B cell (primary cell): ENCODE measurements around the gene GMPPA. TPM values are rescaled to one million over a fixed set of nuclear protein-coding genes. Genes with fewer than 3 reads are reported as not detected.

Experiments
- ATAC-seq: fragments of 200-7000 bp; cut with Tn5 transposase; one replicate; pipeline ENCODE4 v1.10.0; 2021; ENCODE audit warnings: low read depth, mild to moderate bottlenecking, moderate number of reproducible peaks, moderate library complexity
- CTCF ChIA-PET: fragments of 350-600 bp; sonication (Branson Sonifier 250); formaldehyde crosslinking; loops from one replicate; lab custom pipeline; 2021; ENCODE audit warnings: antibody characterized with exemption, inconsistent platforms; lab: Charles Lee
- POLR2A ChIA-PET: fragments of 350-600 bp; sonication (Branson Sonifier 250); formaldehyde crosslinking; loops from one replicate; lab custom pipeline; 2021; ENCODE audit warnings: antibody characterized with exemption; lab: Charles Lee
- DNase-seq: peaks from one replicate; pipeline ENCODE4 v3.0.0; 2013
- H2AFZ ChIP-seq: 2 replicates; pipeline ENCODE4 v1.6.1; 2012; ENCODE audit warnings: mild to moderate bottlenecking, low read depth, low read length; ENCODE audit not compliant: insufficient read depth, poor library complexity, severe bottlenecking
- H3K27ac ChIP-seq, 2 donors: 1 replicate in 1 of 2; 2 replicates in 1 of 2; pipeline ENCODE4 v1.5.1; 2012 to 2013; ENCODE audit warnings: low read length in 2 of 2, mild to moderate bottlenecking in 2 of 2, moderate library complexity in 1 of 2
- H3K27me3 ChIP-seq, 4 experiments: fragments of 200-600 bp in 1 of 4; sonication (generic) in 1 of 4; replicated peaks in 1 of 4; 1 replicate in 2 of 4; 2 replicates in 2 of 4; pipeline versions ENCODE4 v1.6.1 to v1.7.0; 2013 to 2016; ENCODE audit warnings: low read length in 3 of 4, mild to moderate bottlenecking in 2 of 4, mixed read lengths in 1 of 4, moderate library complexity in 1 of 4; ENCODE audit not compliant: insufficient read depth in 4 of 4, control insufficient read depth in 3 of 4; ENCODE audit errors: control extremely low read depth in 1 of 4
- H3K36me3 ChIP-seq, 2 experiments: replicated peaks in 1 of 2; 1 replicate in 1 of 2; 2 replicates in 1 of 2; pipeline versions ENCODE4 v1.6.1 to v1.7.1; 2013; ENCODE audit warnings: low read length in 1 of 2; ENCODE audit not compliant: insufficient read depth in 2 of 2, control insufficient read depth in 1 of 2; ENCODE audit errors: control extremely low read depth in 1 of 2, extremely low read depth in 1 of 2
- H3K4me1 ChIP-seq, 2 donors: fragments of 200-600 bp in 1 of 2; sonication (generic) in 1 of 2; 1 replicate in 1 of 2; 2 replicates in 1 of 2; pipeline versions ENCODE4 v1.5.1 to v1.6.1; 2013 to 2017; ENCODE audit warnings: low read length in 2 of 2; ENCODE audit not compliant: control insufficient read depth in 2 of 2, insufficient read depth in 2 of 2
- H3K4me2 ChIP-seq: replicated peaks from 2 replicates; pipeline ENCODE3; 2012; ENCODE audit warnings: mild to moderate bottlenecking, low read depth, low read length; ENCODE audit not compliant: poor library complexity, severe bottlenecking
- H3K4me3 ChIP-seq, 5 experiments: fragments of 200-600 bp in 1 of 5; sonication (generic) in 1 of 5; 1 replicate in 3 of 5; 2 replicates in 2 of 5; pipeline versions ENCODE4 v1.5.1 to v1.7.0; 2011 to 2016; ENCODE audit warnings: low read length in 4 of 5, mild to moderate bottlenecking in 4 of 5, low read depth in 2 of 5, control low read depth in 1 of 5, moderate library complexity in 1 of 5; ENCODE audit not compliant: insufficient read depth in 1 of 5; ENCODE audit errors: control extremely low read depth in 1 of 5, extremely low read depth in 1 of 5
- H3K79me2 ChIP-seq: fragments of 200-600 bp; sonication (generic); one replicate; pipeline ENCODE4 v1.6.0; 2016; ENCODE audit warnings: low read length; ENCODE audit not compliant: control insufficient read depth, insufficient read depth
- H3K9ac ChIP-seq: fragments of 200-600 bp; sonication (generic); 2 replicates; pipeline ENCODE4 v1.6.1; 2017; ENCODE audit warnings: mild to moderate bottlenecking, low read length, moderate library complexity
- H3K9me3 ChIP-seq, 3 donors: one replicate each; pipeline versions ENCODE4 v1.6.1 to v1.7.1; 2013; ENCODE audit warnings: low read length in 2 of 3; ENCODE audit not compliant: control insufficient read depth in 2 of 3, insufficient read depth in 1 of 3; ENCODE audit errors: control extremely low read depth in 1 of 3
- H4K20me1 ChIP-seq: 2 replicates; pipeline ENCODE4 v1.6.0; 2012; ENCODE audit warnings: mild to moderate bottlenecking, low read length; ENCODE audit not compliant: insufficient read depth, control insufficient read depth, poor library complexity, severe bottlenecking
- H3K27ac Mint-ChIP-seq: one replicate; pipeline ENCODE4 v1.8.0; 2021; ENCODE audit warnings: mixed read lengths
- H3K27me3 Mint-ChIP-seq: one replicate; pipeline ENCODE4 v1.8.0; 2021; ENCODE audit warnings: mixed read lengths
- H3K4me1 Mint-ChIP-seq: one replicate; pipeline ENCODE4 v1.8.0; 2021; ENCODE audit warnings: mixed read lengths
- H3K4me3 Mint-ChIP-seq: one replicate; pipeline ENCODE4 v1.8.0; 2021; ENCODE audit warnings: mixed read lengths
- H3K9me3 Mint-ChIP-seq: one replicate; pipeline ENCODE4 v1.8.0; 2022; ENCODE audit warnings: mixed read lengths; ENCODE audit not compliant: insufficient read depth
- EZH2 ChIP-seq: IDR thresholded peaks from 2 replicates; pipeline ENCODE4 v1.6.1; 2012; ENCODE audit warnings: borderline replicate concordance, low read depth, mild to moderate bottlenecking, moderate library complexity, low read length; ENCODE audit not compliant: insufficient read depth, poor library complexity, severe bottlenecking
- WGBS: methylation state at CpG from one replicate; pipeline ENCODE4 v1.1.5; 2013; ENCODE audit warnings: missing lambda C conversion rate; ENCODE audit not compliant: insufficient coverage; 5-methylcytosine and 5-hydroxymethylcytosine counted together
- intact Hi-C: fragments of 100-400 bp; cut with micrococcal nuclease; formaldehyde crosslinking; loops from one replicate; pipeline ENCODE4 v1.10.0; 2022
- polyA plus RNA-seq: library from polyadenylated mRNA; depleted of rRNA; stranded (reverse); fragments of >200 nt; gene quantifications from 2 replicates; pipeline ENCODE4 v1.2.3, GENCODE V29; 2012
- total RNA-seq, 2 donors: library from RNA; stranded (reverse); fragments of 120-200 nt in 1 of 2; gene quantifications; 1 replicate in 1 of 2; 2 replicates in 1 of 2; pipeline versions ENCODE4 v1.2.3 to v1.2.4, GENCODE V29; 2013 to 2022
- TF ChIP-seq, protein P1 (sequence below): fragments of 200-600 bp; IDR thresholded peaks from one replicate; pipeline ENCODE4 v1.8.0; 2022; ENCODE audit warnings: antibody characterized with exemption, mild to moderate bottlenecking

GMPPA gene
- total and polyA plus RNA-seq, 2 donors (not counting 1 experiment from before 2014, with no cell fraction given): 27.8 to 67.9 TPM

- ChIA-PET CTCF (interaction anchor here (1.0 to 12.6 kb wide), 2 partner anchors 13 to 69 kb away, joined by 3 to 146 read pairs; no protein-coding TSS in a partner anchor), POLR2A (no interaction called here)
- Histone ChIP-seq H3K9ac (no peak overlapping the region), H3K27ac (no peak overlapping the region), H4K20me1 (no peaks in the 10 kb centered on the region), H3K4me1 (no peaks in the 10 kb centered on the region), H2AFZ (no peak overlapping the region), H3K4me2 (no peak overlapping the region), H3K79me2 (no peaks in the 10 kb centered on the region), H3K36me3 (no peaks in the 10 kb centered on the region), H3K9me3 (no peaks in the 10 kb centered on the region), H3K4me3 (no peak overlapping the region), H3K27me3 (peaks cover 0 to 12% (median 2%) of the 10 kb centered on the region in 4 experiments)
- peaks cover 18% of the 10 kb centered on the region for H3K27me3 Mint-ChIP-seq
- ATAC-seq (no peak), DNase-seq (no peak)
- H3K4me1 Mint-ChIP-seq: peaks cover 3% of the 10 kb centered on the region
- no peaks in the 10 kb centered on the region for H3K9me3 Mint-ChIP-seq
- no peak overlapping the region for H3K27ac Mint-ChIP-seq
- no peak overlapping the region for H3K4me3 Mint-ChIP-seq
- TF ChIP-seq, protein P1, sequence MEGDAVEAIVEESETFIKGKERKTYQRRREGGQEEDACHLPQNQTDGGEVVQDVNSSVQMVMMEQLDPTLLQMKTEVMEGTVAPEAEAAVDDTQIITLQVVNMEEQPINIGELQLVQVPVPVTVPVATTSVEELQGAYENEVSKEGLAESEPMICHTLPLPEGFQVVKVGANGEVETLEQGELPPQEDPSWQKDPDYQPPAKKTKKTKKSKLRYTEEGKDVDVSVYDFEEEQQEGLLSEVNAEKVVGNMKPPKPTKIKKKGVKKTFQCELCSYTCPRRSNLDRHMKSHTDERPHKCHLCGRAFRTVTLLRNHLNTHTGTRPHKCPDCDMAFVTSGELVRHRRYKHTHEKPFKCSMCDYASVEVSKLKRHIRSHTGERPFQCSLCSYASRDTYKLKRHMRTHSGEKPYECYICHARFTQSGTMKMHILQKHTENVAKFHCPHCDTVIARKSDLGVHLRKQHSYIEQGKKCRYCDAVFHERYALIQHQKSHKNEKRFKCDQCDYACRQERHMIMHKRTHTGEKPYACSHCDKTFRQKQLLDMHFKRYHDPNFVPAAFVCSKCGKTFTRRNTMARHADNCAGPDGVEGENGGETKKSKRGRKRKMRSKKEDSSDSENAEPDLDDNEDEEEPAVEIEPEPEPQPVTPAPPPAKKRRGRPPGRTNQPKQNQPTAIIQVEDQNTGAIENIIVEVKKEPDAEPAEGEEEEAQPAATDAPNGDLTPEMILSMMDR: no peak
- no peak for TF ChIP-seq EZH2
- no CpG with 5 or more reads among the region's 9 CpGs for WGBS
- intact Hi-C loops: no loop called here
Observed at GRCh38 chr2:219462349-219462748, 36.3 kb upstream of the GMPPA start.

GRCh38 chr2:219464286-219465032 lies 34.2 kb upstream of the GMPPA start:
- Histone ChIP-seq H3K27me3 (peaks cover 0 to 9% (median 2%) of the 10 kb centered on the region in 4 experiments), H3K9ac (no peak overlapping the region), H4K20me1 (no peaks in the 10 kb centered on the region), H3K9me3 (no peaks in the 10 kb centered on the region), H3K4me2 (no peak overlapping the region), H3K4me1 (no peaks in the 10 kb centered on the region), H3K79me2 (no peaks in the 10 kb centered on the region), H3K36me3 (no peaks in the 10 kb centered on the region), H3K4me3 (no peak overlapping the region), H2AFZ (no peak overlapping the region), H3K27ac (no peak overlapping the region)
- Mint-ChIP-seq H3K4me3 (no peak overlapping the region), H3K27me3 (peaks cover 5% of the 10 kb centered on the region), H3K9me3 (no peaks in the 10 kb centered on the region), H3K4me1 (peaks cover 2% of the 10 kb centered on the region), H3K27ac (no peak overlapping the region)
- ChIA-PET CTCF (interaction anchor here (0.8 to 12.6 kb wide), 3 partner anchors 46 to 66 kb away, joined by 3 to 146 read pairs (median 4); no protein-coding TSS in a partner anchor), POLR2A (interaction anchor here (1.0 kb wide), 1 partner anchor 10 kb away, joined by 7 read pairs; no protein-coding TSS in a partner anchor)
- WGBS: 95% methylated on average over 19 of the region's 21 CpGs
- TF ChIP-seq EZH2: no peak
- TF ChIP-seq, protein P1: no peak
- DNase-seq (no peak), ATAC-seq (no peak)
- intact Hi-C loops: no loop called here
